ENCODE measurements around the gene CYSTM1. TPM values are rescaled to one million over a fixed set of nuclear protein-coding genes. Genes with fewer than 3 reads are reported as not detected.

The CYSTM1 gene
- total and polyA plus RNA-seq, 2 of the 8 experiments (the other 6 are each of a cell fraction or from before 2014, with no cell fraction given), result 25.0 to 47.8 TPM

DNA sequence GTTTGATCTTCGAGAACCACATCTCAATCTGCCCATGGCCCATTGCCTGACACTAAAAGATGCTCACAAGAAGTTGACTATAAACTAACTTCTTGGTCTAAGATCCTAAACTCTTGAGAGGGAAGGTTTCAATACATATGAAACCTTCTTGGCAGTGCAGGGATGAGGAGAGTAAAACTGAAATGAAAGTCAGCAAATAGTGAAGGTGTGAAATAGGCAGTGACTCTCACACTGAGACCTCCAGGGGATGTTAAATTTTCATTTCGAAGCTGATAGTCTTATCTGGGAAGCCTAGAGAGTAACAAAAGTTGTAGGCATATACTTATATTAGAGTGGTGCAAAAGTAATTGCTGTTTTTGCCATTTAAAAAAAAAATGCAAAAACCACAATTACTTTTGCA, 974 bp upstream of the CYSTM1 start (continued):
- no peak for TF ChIP-seq POU5F1 (IDR thresholded peaks at IDR 0.05; ENCODE audit: low read depth, low read length)
- TF ChIP-seq EGR1 (IDR thresholded peaks at IDR 0.05; ENCODE audit: borderline replicate concordance, low read depth, low read length), result no peak
- TF ChIP-seq SUZ12 (IDR thresholded peaks at IDR 0.05; ENCODE audit: low read length), result no peak
- TF ChIP-seq, protein P1, sequence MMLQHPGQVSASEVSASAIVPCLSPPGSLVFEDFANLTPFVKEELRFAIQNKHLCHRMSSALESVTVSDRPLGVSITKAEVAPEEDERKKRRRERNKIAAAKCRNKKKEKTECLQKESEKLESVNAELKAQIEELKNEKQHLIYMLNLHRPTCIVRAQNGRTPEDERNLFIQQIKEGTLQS (IDR thresholded peaks at IDR 0.05; ENCODE audit: insufficient read depth, low read depth, low read length), result no peak
- TF ChIP-seq SIN3A (conservative IDR thresholded peaks at IDR 0.05 in 1 of 2, IDR thresholded peaks at IDR 0.05 in 1 of 2; ENCODE audit: low read depth in 1 of 2, low read length in 2 of 2), result no peak

All from H1 (cell line).